ENCODE results near the gene TBC1D8. TPM values are rescaled to one million over a fixed set of nuclear protein-coding genes. Genes with fewer than 3 reads are reported as not detected.

Gene TBC1D8
- polyA plus RNA-seq, 3 donors = 16.1 to 78.0 (median 22.4) TPM

- no peaks in the 10 kb centered on the region for H3K4me1 ChIP-seq (ENCODE audit: control insufficient read depth in 1 of 2, insufficient read depth in 2 of 2, low read length in 2 of 2)
- intact Hi-C loops (cut with micrococcal nuclease) = no loop called here
- no peak for TF ChIP-seq CTCF (IDR thresholded peaks at IDR 0.05)
- H3K27ac ChIP-seq (ENCODE audit: low read depth in 1 of 2, low read length in 2 of 2) = no peak overlapping the region
- no peak for DNase-seq
- peaks cover 0 to 2% (median 0%) of the 10 kb centered on the region in 7 donors for H3K9me3 Mint-ChIP-seq
- WGBS (ENCODE audit: insufficient coverage) = 95% methylated on average over 2 of the region's 2 CpGs
- H3K4me1 Mint-ChIP-seq = peaks cover 5% of the 10 kb centered on the region
- no peak overlapping the region for H3K27ac Mint-ChIP-seq
- peaks cover 0 to 5% of the 10 kb centered on the region in 2 donors for H3K36me3 ChIP-seq (replicated peaks in 1 of 2; ENCODE audit: control insufficient read depth in 1 of 2, insufficient read depth in 2 of 2, low read length in 2 of 2)
- H3K4me2 ChIP-seq (replicated peaks; ENCODE audit: extremely low read depth, low read length, poor library complexity, severe bottlenecking) = no peak overlapping the region
- H3K27me3 ChIP-seq (ENCODE audit: control insufficient read depth in 2 of 2, insufficient read depth in 2 of 2, low read length in 2 of 2) = no peaks in the 10 kb centered on the region
- peaks cover 94% of the 10 kb centered on the region for H4K20me1 ChIP-seq (ENCODE audit: insufficient read depth, low read length)
- H3K4me3 Mint-ChIP-seq = no peak overlapping the region
- H3K36me3 Mint-ChIP-seq = peaks cover 27 to 35% of the 10 kb centered on the region in 2 donors
- H2AFZ ChIP-seq (ENCODE audit: insufficient read depth, low read depth, low read length, poor library complexity, severe bottlenecking) = no peak overlapping the region
- H3K27me3 Mint-ChIP-seq (ENCODE audit: low read depth in 3 of 3) = peaks cover 0 to 2% (median 2%) of the 10 kb centered on the region in 3 donors
- no peak overlapping the region for H3K4me3 ChIP-seq (replicated peaks in 1 of 3; ENCODE audit: low read depth in 2 of 3, low read length in 3 of 3)
- H3K9ac ChIP-seq (ENCODE audit: insufficient read depth, low read length, poor library complexity, severe bottlenecking) = no peak overlapping the region
- H3K9me3 ChIP-seq (replicated peaks in 1 of 2; ENCODE audit: control insufficient read depth in 1 of 2, insufficient read depth in 1 of 2, low read length in 2 of 2) = no peaks in the 10 kb centered on the region
- no peaks in the 10 kb centered on the region for H3K79me2 ChIP-seq (ENCODE audit: insufficient read depth, low read length)
Observed at GRCh38 chr2:101064125-101064502, 87.1 kb downstream of the TBC1D8 start.

DNA sequence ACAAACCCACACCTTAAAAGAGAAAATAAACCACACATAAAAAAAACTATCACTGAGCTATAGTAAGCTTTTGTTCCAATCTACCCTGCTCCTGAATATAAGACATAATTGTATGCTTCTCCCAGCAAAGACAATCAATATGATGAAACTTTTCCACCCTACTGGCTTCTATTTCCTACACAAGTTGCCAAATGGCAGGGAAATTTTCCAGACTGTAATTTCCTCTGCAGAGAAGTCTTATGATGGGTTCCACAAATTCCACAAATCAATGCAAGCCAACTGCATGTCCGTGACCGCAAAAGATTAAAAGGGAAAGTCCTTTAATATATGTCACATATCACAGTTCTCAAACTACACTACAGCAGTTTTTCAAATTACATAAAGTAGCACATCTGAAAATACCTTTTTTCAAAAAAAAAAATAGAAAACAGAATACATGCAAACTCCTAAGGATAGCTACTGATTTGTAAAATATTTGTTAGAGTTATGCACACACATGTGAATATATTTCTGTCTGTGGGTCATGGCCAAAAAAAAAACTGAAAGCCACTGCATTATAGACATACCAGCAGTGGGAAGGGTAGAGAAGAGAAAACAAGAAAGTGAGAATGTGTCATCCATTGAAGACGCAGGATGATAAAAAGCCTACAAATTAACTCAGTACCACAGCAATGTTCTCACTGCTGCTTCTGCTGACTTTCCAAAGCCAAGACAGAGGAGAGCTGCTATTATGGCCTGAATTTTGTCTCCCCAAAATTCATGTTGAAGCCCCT, 87.6 kb downstream of the TBC1D8 start:
- no peak overlapping the region for H2AFZ ChIP-seq (ENCODE audit: insufficient read depth, low read depth, low read length, poor library complexity, severe bottlenecking)
- H3K9ac ChIP-seq (ENCODE audit: insufficient read depth, low read length, poor library complexity, severe bottlenecking) = no peak overlapping the region
- no peaks in the 10 kb centered on the region for H3K4me1 ChIP-seq (ENCODE audit: control insufficient read depth in 1 of 2, insufficient read depth in 2 of 2, low read length in 2 of 2)
- intact Hi-C loops (cut with micrococcal nuclease) = no loop called here
- H3K4me2 ChIP-seq (replicated peaks; ENCODE audit: extremely low read depth, low read length, poor library complexity, severe bottlenecking) = no peak overlapping the region
- no peaks in the 10 kb centered on the region for H3K79me2 ChIP-seq (ENCODE audit: insufficient read depth, low read length)
- no peak for TF ChIP-seq CTCF (IDR thresholded peaks at IDR 0.05)
- no peak overlapping the region for H3K4me3 Mint-ChIP-seq
- no peak overlapping the region for H3K27ac Mint-ChIP-seq
- H3K27me3 Mint-ChIP-seq (ENCODE audit: low read depth in 3 of 3) = peaks cover 0 to 2% (median 2%) of the 10 kb centered on the region in 3 donors
- DNase-seq = no peak
- H3K4me1 Mint-ChIP-seq = peaks cover 5% of the 10 kb centered on the region
- H3K27me3 ChIP-seq (ENCODE audit: control insufficient read depth in 2 of 2, insufficient read depth in 2 of 2, low read length in 2 of 2) = no peaks in the 10 kb centered on the region
- peaks cover 96% of the 10 kb centered on the region for H4K20me1 ChIP-seq (ENCODE audit: insufficient read depth, low read length)
- H3K36me3 Mint-ChIP-seq = peaks cover 29 to 39% of the 10 kb centered on the region in 2 donors
- no CpG with 5 or more reads among the region's 3 CpGs for WGBS (ENCODE audit: insufficient coverage)
- H3K9me3 ChIP-seq (replicated peaks in 1 of 2; ENCODE audit: control insufficient read depth in 1 of 2, insufficient read depth in 1 of 2, low read length in 2 of 2) = no peaks in the 10 kb centered on the region
- H3K4me3 ChIP-seq (replicated peaks in 1 of 3; ENCODE audit: low read depth in 2 of 3, low read length in 3 of 3) = no peak overlapping the region
- H3K9me3 Mint-ChIP-seq = peaks cover 0 to 2% (median 0%) of the 10 kb centered on the region in 7 donors
- H3K27ac ChIP-seq (ENCODE audit: low read depth in 1 of 2, low read length in 2 of 2) = no peak overlapping the region
- H3K36me3 ChIP-seq (replicated peaks in 1 of 2; ENCODE audit: control insufficient read depth in 1 of 2, insufficient read depth in 2 of 2, low read length in 2 of 2) = peaks cover 0 to 11% of the 10 kb centered on the region in 2 donors

All from CD14-positive monocyte (primary cell).